HepG2 (cell line): ENCODE measurements around the gene FOXK2. TPM values are rescaled to one million over a fixed set of nuclear protein-coding genes. Genes with fewer than 3 reads are reported as not detected.
A peak's percentile ranks its signal among the peaks of the same experiment; 100 is the strongest.

Experiments used
- BATF2 ChIP-seq: sonication (generic); formaldehyde crosslinking; IDR thresholded peaks from 2 replicates; pipeline ENCODE4 v1.8.0; 2022; ENCODE audit warnings: mild to moderate bottlenecking, missing genetic modification reagents, moderate library complexity
- ETV6 ChIP-seq: sonication (generic); formaldehyde crosslinking; conservative IDR thresholded peaks from 2 replicates; pipeline ENCODE4 v1.4.0; 2020; ENCODE audit warnings: missing genetic modification reagents
- FUBP1 ChIP-seq: sonication (generic); formaldehyde crosslinking; IDR thresholded peaks from 2 replicates; pipeline ENCODE4 v1.5.1; 2020; ENCODE audit warnings: missing genetic modification reagents, mild to moderate bottlenecking, borderline replicate concordance
- HMGA1 ChIP-seq: sonication (generic); formaldehyde crosslinking; conservative IDR thresholded peaks from 2 replicates; pipeline ENCODE4 v1.4.0; 2020; ENCODE audit warnings: missing genetic modification reagents
- NR2F1 ChIP-seq, 2 experiments: fragments of 450-650 bp in 1 of 2; formaldehyde crosslinking in 1 of 2; IDR thresholded peaks; 2 replicates each; pipeline versions ENCODE4 v1.5.0 to v1.6.1; 2016 to 2020; ENCODE audit warnings: mild to moderate bottlenecking in 1 of 2, missing compliant biosample characterization in 1 of 2, missing genetic modification reagents in 1 of 2, moderate library complexity in 1 of 2
- TCF7 ChIP-seq: sonication (generic); IDR thresholded peaks from 2 replicates; pipeline ENCODE4 v1.6.1; 2016; ENCODE audit warnings: antibody characterized with exemption, low read depth
- ZNF251 ChIP-seq: sonication (generic); formaldehyde crosslinking; IDR thresholded peaks from 2 replicates; pipeline ENCODE4 v1.9.0; 2021; ENCODE audit warnings: mild to moderate bottlenecking, missing genetic modification reagents
- ZNF564 ChIP-seq: sonication (generic); formaldehyde crosslinking; IDR thresholded peaks from 2 replicates; pipeline ENCODE4 v1.8.1; 2023; ENCODE audit warnings: mild to moderate bottlenecking, missing genetic modification reagents
- ZNF609 ChIP-seq: sonication (generic); formaldehyde crosslinking; IDR thresholded peaks from 2 replicates; pipeline ENCODE4 v1.4.0; 2020; ENCODE audit warnings: mild to moderate bottlenecking, missing genetic modification reagents, borderline replicate concordance
- ZNF704 ChIP-seq: sonication (generic); formaldehyde crosslinking; IDR thresholded peaks from 2 replicates; pipeline ENCODE4 v1.8.1; 2023; ENCODE audit warnings: mild to moderate bottlenecking, inconsistent platforms, moderate library complexity, missing genetic modification reagents, borderline replicate concordance
- ZXDC ChIP-seq: sonication (generic); formaldehyde crosslinking; IDR thresholded peaks from 2 replicates; pipeline ENCODE4 v1.5.0; 2020; ENCODE audit warnings: mild to moderate bottlenecking, missing genetic modification reagents
- polyA plus RNA-seq, 8 experiments: library from polyadenylated mRNA; depleted of rRNA in 3 of 8; stranded (reverse) in 7 of 8; unstranded in 1 of 8; fragments of >200 nt; fragmentation: Illumina TruSeq in 4 of 8; extraction: Trizol in 4 of 8; gene quantifications; 2 replicates each; pipeline versions ENCODE4 v1.2.1 to v1.2.3, GENCODE V29; 2011 to 2016; ENCODE audit warnings: low read depth in 4 of 8, missing spikeins in 1 of 8, mixed read lengths in 1 of 8; ENCODE audit not compliant: insufficient read depth in 1 of 8
- total RNA-seq, 5 experiments: library from RNA; depleted of rRNA; stranded (reverse); fragments of >200 nt; fragmentation: Illumina TruSeq; extraction: Trizol; gene quantifications; 2 replicates each; pipeline ENCODE4 v1.2.3, GENCODE V29; 2016; ENCODE audit warnings: low read depth in 1 of 5

The FOXK2 gene
- total and polyA plus RNA-seq, 2 of the 13 experiments (the other 11 are each of a cell fraction or from before 2014, with no cell fraction given): 67.1 to 67.2 TPM

- TF ChIP-seq ZXDC (CRISPR knock-in tag) (no peak), ZNF609 (0 out of 2 replicates have a peak, but pooled peaks have one; percentile 41), HMGA1 (CRISPR knock-in tag) (no peak), FUBP1 (CRISPR knock-in tag) (no peak), BATF2 (no peak), NR2F1 (CRISPR knock-in tag; IDR thresholded peaks at IDR 0.05) (0 out of 4 replicates have a peak, but pooled peaks of 1 of the 2 experiments have one; percentile 29), TCF7 (no peak), ZNF564 (CRISPR knock-in tag) (no peak), ZNF251 (peak; percentile 75; the same call in 1 of the 2 replicates), ETV6 (CRISPR knock-in tag) (no peak), ZNF704 (CRISPR knock-in tag) (no peak)
These were observed 42.0 kb downstream of the FOXK2 start (continued) for GRCh38 chr17:82561429-82562035.
